Upper lobe of left lung (tissue), 6 donors: Measurements from ENCODE around the gene ETFA. TPM values are rescaled to one million over a fixed set of nuclear protein-coding genes. Genes with fewer than 3 reads are reported as not detected.
A peak's percentile ranks its signal among the peaks of the same experiment; 100 is the strongest.

Source experiments
- ATAC-seq, 2 donors: fragments of 200-7000 bp; cut with Tn5 transposase; one replicate each; pipeline ENCODE4 v1.9.1; 2022; ENCODE audit warnings: mild to moderate bottlenecking in 2 of 2, moderate library complexity in 2 of 2; ENCODE audit not compliant: low FRiP score in 2 of 2
- DNase-seq, 2 donors: peaks; one replicate each; pipeline ENCODE4 v3.0.0-alpha.2; 2019 to 2020
- H3K27ac ChIP-seq, 4 donors: fragments of 200-600 bp; sonication (generic); one replicate each; pipeline ENCODE4 v1.5.1; 2016 to 2019
- H3K27me3 ChIP-seq, 4 donors: fragments of 200-600 bp; sonication (generic); one replicate each; pipeline ENCODE4 v1.5.1; 2017 to 2019
- H3K36me3 ChIP-seq, 4 donors: fragments of 200-600 bp; sonication (generic); one replicate each; pipeline ENCODE4 v1.5.1; 2016 to 2019
- H3K4me1 ChIP-seq, 4 donors: fragments of 200-600 bp; sonication (generic); one replicate each; pipeline ENCODE4 v1.5.1; 2018 to 2019
- H3K4me3 ChIP-seq, 4 donors: fragments of 200-600 bp; sonication (generic); one replicate each; pipeline ENCODE4 v1.5.1; 2017 to 2019; ENCODE audit warnings: mild to moderate bottlenecking in 2 of 4, moderate library complexity in 1 of 4
- H3K9me3 ChIP-seq, 4 donors: fragments of 200-600 bp; sonication (generic); one replicate each; pipeline ENCODE4 v1.5.1; 2018 to 2019
- EP300 ChIP-seq, 4 donors: sonication (generic); formaldehyde crosslinking; IDR thresholded peaks; one replicate each; pipeline ENCODE4 v1.5.1; 2017; ENCODE audit warnings: antibody characterized with exemption in 4 of 4, control low read depth in 2 of 4
- POLR2A ChIP-seq, 4 donors: fragments of 450-650 bp; IDR thresholded peaks; one replicate each; pipeline ENCODE4 v1.5.1; 2016 to 2017; ENCODE audit warnings: antibody characterized with exemption in 4 of 4, mild to moderate bottlenecking in 2 of 4
- POLR2AphosphoS5 ChIP-seq, 2 donors: sonication (generic); formaldehyde crosslinking; IDR thresholded peaks; one replicate each; pipeline ENCODE4 v1.5.1; 2017; ENCODE audit warnings: antibody characterized with exemption in 2 of 2
- WGBS, 2 donors: methylation state at CpG; one replicate each; pipeline ENCODE4 v1.1.5; 2017 to 2018; 5-methylcytosine and 5-hydroxymethylcytosine counted together
- total RNA-seq, 6 donors: library from RNA; depleted of rRNA in 4 of 6; stranded (reverse); fragments of >200 nt in 4 of 6; gene quantifications; one replicate each; pipeline versions ENCODE4 v1.1.0 to v1.2.1, GENCODE V29; 2016 to 2021
- TF ChIP-seq, protein P1 (sequence below), 6 experiments: fragments of 450-650 bp in 4 of 6; fragments of 200-600 bp in 2 of 6; sonication (generic) in 2 of 6; IDR thresholded peaks; one replicate each; pipeline ENCODE4 v1.5.1; 2016 to 2019; ENCODE audit warnings: antibody characterized with exemption in 6 of 6
- donor health status: DM: no; HTN: no; CAD: no; lungs with moderate emphysema.
- donor health status: DM: no; HTN: yes; CAD: no; lungs with severe emphysema.

Gene ETFA
- total RNA-seq, 6 donors from 2014 or later, result 31.6 to 82.9 (median 68.7) TPM

DNA sequence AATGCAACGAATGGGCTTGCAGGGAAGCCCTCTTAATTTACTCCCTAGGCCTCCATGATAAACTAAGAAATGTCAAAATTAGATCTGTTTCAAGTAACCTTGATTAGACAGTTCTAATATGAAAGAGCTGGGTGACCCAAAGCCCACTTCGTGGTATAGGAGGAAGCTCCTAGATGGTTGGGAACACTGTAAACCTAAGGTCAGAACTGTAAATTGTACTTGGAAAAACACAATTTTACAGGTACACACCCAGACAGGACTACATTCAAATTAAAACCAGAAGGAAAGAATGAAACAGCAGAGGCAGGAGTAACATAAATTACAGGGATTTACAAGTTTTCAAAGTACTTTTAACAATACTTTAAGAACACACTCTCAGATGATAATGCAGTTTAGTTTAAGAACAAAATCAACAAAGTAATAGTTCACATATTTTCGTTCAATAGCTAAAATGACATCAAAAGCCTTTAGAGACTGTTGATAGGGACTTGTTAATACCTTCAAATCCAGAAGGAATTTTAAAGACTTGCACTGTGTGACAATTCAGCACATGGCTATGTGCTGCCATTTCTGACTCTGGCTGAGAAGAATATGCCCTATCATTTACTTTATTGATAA lies 43.7 kb upstream of the ETFA start:
- DNase-seq (no peak), ATAC-seq (no peak)
- Histone ChIP-seq H3K9me3 (no peaks in the 10 kb centered on the region), H3K36me3 (no peaks in the 10 kb centered on the region), H3K27ac (no peak overlapping the region), H3K27me3 (no peaks in the 10 kb centered on the region), H3K4me1 (peaks cover 0 to 5% (median 0%) of the 10 kb centered on the region in 4 donors), H3K4me3 (no peak overlapping the region)
- 80 to 84% methylated on average over 3 of the region's 3 CpGs for WGBS, 2 donors
- TF ChIP-seq, protein P1, sequence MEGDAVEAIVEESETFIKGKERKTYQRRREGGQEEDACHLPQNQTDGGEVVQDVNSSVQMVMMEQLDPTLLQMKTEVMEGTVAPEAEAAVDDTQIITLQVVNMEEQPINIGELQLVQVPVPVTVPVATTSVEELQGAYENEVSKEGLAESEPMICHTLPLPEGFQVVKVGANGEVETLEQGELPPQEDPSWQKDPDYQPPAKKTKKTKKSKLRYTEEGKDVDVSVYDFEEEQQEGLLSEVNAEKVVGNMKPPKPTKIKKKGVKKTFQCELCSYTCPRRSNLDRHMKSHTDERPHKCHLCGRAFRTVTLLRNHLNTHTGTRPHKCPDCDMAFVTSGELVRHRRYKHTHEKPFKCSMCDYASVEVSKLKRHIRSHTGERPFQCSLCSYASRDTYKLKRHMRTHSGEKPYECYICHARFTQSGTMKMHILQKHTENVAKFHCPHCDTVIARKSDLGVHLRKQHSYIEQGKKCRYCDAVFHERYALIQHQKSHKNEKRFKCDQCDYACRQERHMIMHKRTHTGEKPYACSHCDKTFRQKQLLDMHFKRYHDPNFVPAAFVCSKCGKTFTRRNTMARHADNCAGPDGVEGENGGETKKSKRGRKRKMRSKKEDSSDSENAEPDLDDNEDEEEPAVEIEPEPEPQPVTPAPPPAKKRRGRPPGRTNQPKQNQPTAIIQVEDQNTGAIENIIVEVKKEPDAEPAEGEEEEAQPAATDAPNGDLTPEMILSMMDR (IDR thresholded peaks at IDR 0.05), result no peak

DNA sequence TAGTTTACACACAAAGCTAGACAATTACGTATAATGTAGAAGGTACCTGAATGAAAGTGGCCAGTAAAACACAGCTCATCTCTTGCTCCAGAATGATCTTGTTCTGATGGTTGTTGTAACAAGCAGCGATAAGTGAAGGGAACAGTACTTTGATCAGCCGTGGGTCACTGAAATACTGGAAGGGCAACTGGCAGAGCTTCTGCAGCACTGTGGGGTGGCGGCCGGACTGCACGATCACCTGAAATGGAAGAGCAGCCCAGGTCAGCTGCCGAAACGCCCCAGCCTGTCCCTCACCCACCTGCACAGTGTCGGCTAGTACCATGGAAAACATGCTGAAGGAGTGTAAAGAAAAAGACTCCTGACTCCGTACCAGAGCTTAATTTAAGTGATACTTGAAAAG lies 42.6 kb upstream of the ETFA start:
- 94 to 97% methylated on average over 10 of the region's 10 CpGs for WGBS, 2 donors
- DNase-seq, result peak in 1 of 2 donors; percentile 36
- no peaks in the 10 kb centered on the region for H3K4me1 ChIP-seq

DNA sequence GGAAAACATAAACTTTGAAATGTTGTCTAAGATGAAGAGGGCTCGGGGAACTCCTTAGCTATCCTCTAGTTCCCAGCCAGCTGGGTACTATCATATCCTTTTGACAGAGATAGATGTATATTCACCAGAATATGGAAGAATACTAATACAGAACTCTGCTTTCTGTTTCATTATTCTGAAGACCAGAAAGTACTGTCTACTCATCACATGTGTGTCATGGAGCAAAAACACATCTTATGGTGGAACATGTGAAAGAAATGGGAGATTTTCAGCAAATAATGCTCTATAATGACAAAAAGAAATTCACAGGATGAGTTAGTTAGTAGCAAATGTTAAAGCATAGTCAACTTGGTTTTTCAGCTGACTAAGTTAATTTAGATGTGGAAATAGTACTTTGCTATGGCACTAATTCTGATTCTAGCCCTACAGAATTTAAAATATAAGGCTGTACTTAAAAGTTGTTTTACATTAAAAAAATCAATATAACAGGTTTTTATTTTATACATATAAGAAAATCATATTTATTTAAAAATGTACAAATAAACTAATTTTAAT lies 41.8 kb upstream of the ETFA start:
- Histone ChIP-seq H3K27me3 (no peaks in the 10 kb centered on the region), H3K4me1 (no peaks in the 10 kb centered on the region), H3K9me3 (no peaks in the 10 kb centered on the region), H3K36me3 (no peaks in the 10 kb centered on the region), H3K27ac (no peak overlapping the region), H3K4me3 (no peak overlapping the region)
- ATAC-seq, result no peak
- DNase-seq, result no peak
- WGBS, 2 donors, result 97 to 98% methylated on average over 1 of the region's 1 CpG
- TF ChIP-seq POLR2A (IDR thresholded peaks at IDR 0.05), result no peak

More for the DNA sequence above, 42.6 kb upstream of the ETFA start:
- Histone ChIP-seq H3K9me3 (no peaks in the 10 kb centered on the region), H3K27ac (no peak overlapping the region), H3K27me3 (no peaks in the 10 kb centered on the region), H3K36me3 (no peaks in the 10 kb centered on the region), H3K4me3 (no peak overlapping the region)
- no peak for ATAC-seq
- TF ChIP-seq POLR2A (IDR thresholded peaks at IDR 0.05), result no peak
- no peak for TF ChIP-seq EP300 (IDR thresholded peaks at IDR 0.05)
- TF ChIP-seq, protein P1 (IDR thresholded peaks at IDR 0.05), result no peak
- no peak for TF ChIP-seq POLR2AphosphoS5 (IDR thresholded peaks at IDR 0.05)

DNA sequence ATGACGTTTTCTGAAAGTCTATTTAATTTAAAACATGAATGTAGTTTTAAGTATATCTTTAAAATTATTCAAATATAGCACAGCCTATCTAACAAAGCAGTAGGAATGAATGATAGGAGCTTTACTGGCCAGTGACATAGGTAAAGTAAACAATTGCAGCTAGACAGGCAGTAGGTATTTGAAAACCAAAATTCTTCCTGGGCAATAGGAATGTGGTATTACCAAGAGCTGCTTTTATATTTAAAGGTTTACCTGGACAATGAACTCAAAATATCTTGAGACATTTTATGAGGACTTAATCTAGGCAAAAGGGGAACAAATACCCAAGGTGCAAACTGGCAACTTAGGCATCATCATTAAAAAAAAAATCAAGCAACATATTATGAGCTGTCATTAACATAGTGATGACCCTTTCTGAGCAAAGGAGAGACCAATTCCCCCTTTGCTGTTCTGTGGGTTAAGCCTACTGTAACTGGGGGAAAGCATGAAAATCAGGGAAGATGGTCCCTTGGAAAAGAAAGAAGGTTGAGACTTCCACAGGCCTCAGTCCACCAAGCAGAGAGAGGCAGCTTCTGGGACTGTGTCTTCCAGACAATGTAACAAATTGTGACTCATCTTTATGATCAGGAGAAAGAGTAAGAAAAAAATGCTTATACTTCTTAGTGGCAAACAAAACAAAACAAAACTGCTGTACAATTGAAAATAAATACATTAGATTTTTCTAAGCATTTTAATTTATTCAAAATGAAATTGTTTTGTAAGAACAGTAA lies 38.2 kb upstream of the ETFA start:
- no peak for TF ChIP-seq POLR2AphosphoS5 (IDR thresholded peaks at IDR 0.05)
- TF ChIP-seq POLR2A (IDR thresholded peaks at IDR 0.05), result no peak
- TF ChIP-seq, protein P1 (IDR thresholded peaks at IDR 0.05), result no peak
- no peak for TF ChIP-seq EP300 (IDR thresholded peaks at IDR 0.05)
- Histone ChIP-seq H3K36me3 (no peaks in the 10 kb centered on the region), H3K9me3 (no peaks in the 10 kb centered on the region), H3K27me3 (peaks cover 2 to 35% (median 23%) of the 10 kb centered on the region in 4 donors), H3K27ac (no peak overlapping the region), H3K4me1 (peaks cover 18 to 20% (median 18%) of the 10 kb centered on the region in 4 donors), H3K4me3 (no peak overlapping the region)
- DNase-seq, result no peak
- no peak for ATAC-seq
- 93 to 100% methylated on average over 1 of the region's 1 CpG for WGBS, 2 donors

DNA sequence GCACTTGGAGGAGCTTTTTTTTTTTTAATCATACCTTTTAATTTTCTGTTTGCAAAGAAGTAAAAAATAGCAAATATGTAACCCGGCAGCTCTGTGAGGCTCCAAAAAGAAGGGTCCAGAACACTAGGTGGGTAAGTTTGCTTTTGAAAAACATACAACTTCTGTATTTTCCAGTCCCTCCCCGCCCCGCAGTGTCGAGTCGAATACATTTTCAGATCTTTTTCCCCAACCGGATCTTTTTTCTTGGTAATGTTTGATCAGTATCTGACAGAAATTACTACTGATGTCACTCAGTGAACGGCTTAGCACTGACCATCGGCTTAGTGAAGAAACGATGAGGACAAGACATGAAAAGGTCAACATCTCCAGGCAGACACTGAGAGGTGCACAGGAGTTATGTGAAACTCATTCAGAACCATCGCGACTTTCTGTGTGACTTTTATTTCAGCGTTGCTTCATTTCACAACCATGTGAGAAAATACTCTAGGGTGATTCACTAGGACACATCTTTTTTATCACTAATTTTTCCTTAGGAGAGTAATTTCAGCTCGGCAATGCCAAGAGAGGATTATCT lies 36.3 kb upstream of the ETFA start:
- Histone ChIP-seq H3K27me3 (peaks cover 3 to 52% (median 34%) of the 10 kb centered on the region in 4 donors), H3K4me3 (peak overlapping the region in 1 of 4 donors; percentile 57)
- WGBS, 2 donors, result 74 to 81% methylated on average over 13 of the region's 13 CpGs

More for the DNA sequence above, 36.3 kb upstream of the ETFA start:
- TF ChIP-seq EP300 (IDR thresholded peaks at IDR 0.05) (no peak), POLR2AphosphoS5 (IDR thresholded peaks at IDR 0.05) (no peak), POLR2A (IDR thresholded peaks at IDR 0.05) (no peak)
- TF ChIP-seq, protein P1 (IDR thresholded peaks at IDR 0.05), result no peak
- Histone ChIP-seq H3K27ac (no peak overlapping the region), H3K4me1 (peaks cover 23 to 29% (median 27%) of the 10 kb centered on the region in 4 donors), H3K9me3 (peaks cover 0 to 2% (median 0%) of the 10 kb centered on the region in 4 donors), H3K36me3 (no peaks in the 10 kb centered on the region)
- ATAC-seq (no peak), DNase-seq (no peak)
